ENCODE data around the gene KBTBD3.

DNA sequence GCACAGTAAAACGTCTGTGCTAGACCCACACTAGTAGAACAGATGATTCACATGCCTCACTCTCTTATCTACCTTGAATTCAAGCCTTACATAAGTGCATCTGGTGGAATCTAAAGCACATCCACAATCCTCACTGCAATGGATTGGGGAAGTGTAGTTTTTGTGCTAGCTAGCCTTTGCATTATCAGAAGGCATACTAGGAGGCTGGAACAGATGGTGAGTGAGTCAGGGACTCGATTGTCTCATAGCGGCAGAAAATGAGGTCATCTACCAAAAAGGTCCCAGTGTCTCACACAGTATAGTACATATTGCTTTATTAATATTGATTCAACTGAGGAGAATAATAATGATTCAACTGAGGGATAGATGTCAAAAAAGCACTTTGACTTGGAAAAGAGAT is 64.4 kb downstream of the KBTBD3 start:
- no peak for TF ChIP-seq POLR2A (IDR thresholded peaks at IDR 0.05)
- TF ChIP-seq, protein P1, sequence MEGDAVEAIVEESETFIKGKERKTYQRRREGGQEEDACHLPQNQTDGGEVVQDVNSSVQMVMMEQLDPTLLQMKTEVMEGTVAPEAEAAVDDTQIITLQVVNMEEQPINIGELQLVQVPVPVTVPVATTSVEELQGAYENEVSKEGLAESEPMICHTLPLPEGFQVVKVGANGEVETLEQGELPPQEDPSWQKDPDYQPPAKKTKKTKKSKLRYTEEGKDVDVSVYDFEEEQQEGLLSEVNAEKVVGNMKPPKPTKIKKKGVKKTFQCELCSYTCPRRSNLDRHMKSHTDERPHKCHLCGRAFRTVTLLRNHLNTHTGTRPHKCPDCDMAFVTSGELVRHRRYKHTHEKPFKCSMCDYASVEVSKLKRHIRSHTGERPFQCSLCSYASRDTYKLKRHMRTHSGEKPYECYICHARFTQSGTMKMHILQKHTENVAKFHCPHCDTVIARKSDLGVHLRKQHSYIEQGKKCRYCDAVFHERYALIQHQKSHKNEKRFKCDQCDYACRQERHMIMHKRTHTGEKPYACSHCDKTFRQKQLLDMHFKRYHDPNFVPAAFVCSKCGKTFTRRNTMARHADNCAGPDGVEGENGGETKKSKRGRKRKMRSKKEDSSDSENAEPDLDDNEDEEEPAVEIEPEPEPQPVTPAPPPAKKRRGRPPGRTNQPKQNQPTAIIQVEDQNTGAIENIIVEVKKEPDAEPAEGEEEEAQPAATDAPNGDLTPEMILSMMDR (IDR thresholded peaks at IDR 0.05) = no peak
